Femur (tissue), 1 donor: ENCODE results near the gene TCF3.

ENCODE experiments used
- DNase-seq: peaks from one replicate; pipeline ENCODE4 v3.0.0-alpha.2; 2017

TCF3 gene

DNA sequence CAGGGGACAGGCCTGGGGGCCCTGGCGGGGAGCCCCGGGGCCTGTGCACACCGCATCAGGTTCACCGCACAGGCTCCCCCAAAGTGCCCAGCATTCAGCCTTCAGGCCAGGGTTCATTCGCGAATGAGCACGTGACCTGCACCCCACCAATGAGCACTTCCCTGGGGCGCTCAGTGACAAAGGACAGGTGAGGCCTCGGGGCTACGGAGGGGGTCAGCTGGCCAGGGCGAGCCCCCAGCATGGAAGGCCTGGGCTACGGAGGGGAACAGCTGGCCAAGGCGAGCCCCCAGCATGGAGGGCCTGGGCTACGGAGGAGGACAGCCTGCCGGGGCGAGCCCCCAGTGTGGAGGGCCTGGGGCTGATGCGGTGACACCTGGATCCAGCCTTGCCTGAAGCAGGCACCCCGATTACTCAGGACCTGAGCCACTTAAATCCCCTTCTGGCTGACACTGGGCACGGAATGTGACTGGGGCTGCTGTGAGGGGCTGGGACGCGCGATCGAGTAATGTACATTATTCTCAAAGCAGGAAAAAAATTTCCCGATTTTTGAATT, 23.1 kb downstream of the TCF3 start:
- DNase-seq: no peak

DNA sequence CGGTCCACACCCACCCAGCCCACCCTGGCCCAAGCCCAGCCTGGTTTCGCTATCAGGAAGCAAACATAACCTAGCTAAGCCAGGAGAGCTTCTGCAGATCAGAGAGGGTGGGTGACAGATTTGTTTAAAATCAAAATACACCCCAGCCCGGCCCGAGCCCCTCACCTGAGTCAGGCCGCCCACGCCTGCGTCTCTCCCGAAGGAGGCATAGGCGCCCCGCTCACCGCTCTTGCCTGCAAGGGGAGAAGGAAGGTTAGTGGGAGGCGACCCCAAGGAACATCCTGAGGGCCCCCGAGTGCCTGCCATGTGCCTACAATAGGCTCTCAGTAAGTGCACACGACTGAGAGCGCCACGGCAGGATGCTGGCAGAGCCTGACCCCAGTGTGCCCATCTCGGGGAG, 25.2 kb downstream of the TCF3 start:
- DNase-seq: no peak

DNA sequence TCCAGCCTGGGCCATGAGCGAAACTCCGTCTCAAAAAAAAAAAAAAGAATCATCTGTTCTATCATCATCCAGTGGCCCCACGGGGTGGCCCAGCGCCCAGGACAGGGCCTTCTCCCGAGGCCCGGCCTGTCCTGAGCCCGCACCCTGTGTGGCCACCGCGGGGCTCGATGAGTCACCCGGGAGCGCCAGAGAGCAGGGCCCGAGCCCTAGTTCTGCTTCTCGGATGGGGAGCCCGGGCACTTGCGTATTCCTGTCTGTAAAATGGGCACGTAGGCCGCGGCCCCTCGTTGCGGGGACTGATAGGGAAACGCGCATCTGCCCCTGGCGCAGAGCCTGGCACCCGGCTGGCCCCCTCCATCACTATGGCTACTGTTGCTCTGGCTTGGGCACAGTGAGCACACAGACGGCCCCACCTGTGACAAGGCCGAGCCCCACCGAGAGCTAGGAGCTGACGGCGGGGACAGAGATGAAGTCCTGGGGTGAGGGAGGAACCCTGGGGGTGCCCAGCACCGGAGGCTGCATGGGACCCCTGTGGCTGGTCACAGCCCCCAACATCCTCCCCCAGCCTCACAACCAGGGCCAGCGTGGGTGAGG, 25.9 kb downstream of the TCF3 start:
- no peak for DNase-seq

DNA sequence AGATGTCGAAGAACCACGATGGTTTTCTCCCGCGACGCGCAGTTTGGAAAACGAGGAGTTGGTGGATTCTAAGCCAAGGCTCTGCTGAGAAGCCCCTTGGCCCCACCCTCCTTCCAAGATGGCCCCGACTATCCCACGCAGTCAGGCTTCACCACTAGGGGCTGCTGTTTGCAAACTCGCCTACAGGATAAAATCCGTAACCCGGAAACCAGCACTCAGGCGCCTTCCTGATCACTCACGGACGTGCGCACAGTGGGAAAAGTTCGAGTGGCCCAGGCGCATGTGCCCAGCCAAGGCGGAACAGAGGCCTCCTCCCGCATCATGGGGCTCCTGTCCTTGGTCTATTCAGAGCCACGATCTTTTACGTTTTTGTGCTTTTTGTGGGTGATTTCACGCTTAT, 28.0 kb downstream of the TCF3 start:
- peak; percentile 70 for DNase-seq

DNA sequence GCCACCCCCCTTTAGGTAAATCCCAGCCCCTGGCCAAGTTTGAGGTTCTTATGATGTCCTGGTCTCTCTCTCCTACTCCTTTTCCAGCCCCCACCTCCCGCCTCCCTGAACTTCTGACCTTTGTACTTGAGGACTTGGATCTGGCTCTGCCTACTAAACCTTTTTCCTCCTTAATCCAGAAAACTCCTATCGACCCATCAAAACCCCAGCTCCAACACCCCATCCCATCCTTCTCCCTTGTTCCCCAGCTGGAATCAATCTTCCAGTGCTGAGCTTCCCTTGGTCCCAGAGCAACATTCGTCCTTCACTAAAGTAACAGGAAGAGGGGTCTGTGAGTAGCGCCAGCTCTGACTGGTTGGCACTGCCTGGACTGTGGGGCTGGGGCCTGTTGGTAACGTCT, 29.9 kb downstream of the TCF3 start:
- no peak for DNase-seq

DNA sequence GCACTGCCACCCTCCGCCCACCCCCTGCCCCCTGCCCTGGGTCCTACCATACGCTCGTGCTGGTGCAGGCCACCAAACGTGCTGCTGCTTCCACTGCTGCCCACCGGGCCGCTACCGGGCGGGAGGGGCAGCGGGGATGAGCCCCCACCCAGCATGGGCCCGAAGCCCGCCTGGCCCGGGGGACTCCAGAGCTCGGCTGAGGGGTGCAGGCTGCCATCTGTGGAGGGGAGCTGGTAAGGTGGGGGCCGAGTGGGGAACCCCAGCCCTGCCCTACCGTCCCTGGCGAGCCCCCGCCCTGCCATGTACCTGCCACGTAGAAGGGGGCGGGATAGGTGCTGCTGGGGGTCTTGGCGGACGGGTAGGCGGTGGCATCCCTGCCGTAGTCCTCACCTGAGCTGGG, 30.4 kb downstream of the TCF3 start:
- no peak for DNase-seq

DNA sequence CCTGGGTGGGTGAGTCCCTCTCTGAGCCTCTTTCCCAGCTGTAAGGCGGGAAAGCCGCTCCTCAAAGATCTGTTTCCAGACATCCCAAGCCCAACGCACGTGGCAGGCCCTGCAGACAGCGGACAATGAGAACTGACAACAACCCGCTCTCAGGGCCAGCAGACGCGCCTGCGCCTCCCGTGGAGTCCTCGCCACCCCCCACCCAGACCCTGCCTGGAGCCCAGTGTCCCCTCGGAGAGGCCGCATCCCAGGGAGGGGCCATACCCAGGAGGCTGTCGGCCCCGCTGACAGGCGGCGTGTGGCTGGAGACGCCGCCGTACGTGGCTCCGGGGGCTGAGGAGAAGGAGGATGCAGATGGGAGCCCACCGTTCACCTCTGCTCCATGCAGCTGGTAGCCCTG, 30.8 kb downstream of the TCF3 start:
- no peak for DNase-seq

DNA sequence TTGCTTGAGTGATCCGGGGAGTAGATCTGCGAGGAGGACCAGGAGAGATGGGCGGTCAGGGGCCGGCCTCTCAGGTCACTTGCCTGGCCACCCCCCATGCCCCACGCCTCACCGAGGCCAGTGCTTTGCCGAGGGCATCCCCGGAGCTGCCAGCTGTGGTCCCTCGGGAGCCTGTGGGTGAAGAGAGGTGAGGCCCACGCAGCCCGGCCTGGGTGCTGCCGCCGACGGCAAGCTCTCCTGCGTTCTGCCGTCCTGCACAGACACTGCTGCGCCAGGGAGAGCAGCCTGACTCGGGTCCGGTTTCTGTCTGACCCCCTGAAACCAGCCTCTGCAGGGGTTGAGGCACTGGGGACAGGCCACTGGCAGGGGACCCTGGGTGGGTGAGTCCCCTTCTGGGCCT, 31.4 kb downstream of the TCF3 start:
- no peak for DNase-seq

DNA sequence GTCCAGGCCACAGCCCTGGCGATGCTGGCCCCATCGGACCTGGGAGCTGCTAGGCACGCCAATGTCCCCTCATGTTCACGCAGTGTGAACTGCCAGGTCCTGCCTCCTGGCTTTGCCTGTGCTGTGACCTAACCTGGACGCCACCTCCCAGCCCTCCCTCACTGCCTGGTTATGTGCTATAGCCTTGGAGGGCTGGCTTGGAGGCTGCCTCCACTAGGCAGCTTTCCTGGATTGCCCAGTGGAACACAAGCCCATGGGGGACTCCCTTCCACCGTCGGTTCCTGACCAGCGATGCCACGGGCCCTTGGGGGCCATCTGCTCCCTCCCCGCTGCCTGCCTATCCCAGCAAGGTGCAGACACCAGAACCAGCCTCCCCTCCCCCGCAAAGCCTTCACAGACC, 31.9 kb downstream of the TCF3 start:
- DNase-seq: no peak

DNA sequence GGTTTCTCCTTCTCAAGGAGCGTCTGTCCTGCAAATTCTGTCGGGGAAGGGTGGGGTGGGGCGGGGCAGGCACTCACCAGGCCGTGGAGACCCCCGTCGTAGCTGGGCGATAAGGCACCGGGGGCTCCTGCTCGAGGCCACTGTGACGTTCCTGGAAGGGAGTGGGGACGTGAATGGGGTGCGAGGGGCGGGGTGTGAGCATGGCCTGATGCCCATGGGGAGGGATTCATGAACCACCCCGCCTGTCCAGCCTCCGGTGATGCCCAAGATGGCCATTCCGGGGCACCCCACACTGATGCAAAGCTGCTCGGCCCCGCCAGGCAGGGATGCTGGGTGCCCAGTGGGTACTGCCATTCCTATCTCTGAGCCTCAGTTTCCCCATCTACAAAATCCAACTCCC, 32.7 kb downstream of the TCF3 start:
- no peak for DNase-seq

DNA sequence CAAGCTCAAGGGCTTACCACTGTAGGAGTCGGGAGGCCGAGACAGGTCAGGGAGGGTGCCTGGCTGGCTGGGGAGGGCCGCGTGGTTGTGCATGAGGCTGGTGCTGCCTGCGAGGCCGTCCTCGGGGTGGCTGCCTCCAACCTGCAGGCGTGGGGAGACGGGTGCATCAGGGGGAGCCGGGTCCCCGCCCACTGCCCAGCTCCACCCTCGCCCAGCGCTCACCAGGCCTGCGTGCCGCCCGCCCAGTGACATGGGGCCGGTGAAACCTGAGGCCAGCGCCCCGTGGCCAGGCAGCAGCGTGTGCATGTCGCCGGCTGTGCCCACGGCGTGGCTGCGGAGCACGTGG, 33.3 kb downstream of the TCF3 start:
- no peak for DNase-seq

DNA sequence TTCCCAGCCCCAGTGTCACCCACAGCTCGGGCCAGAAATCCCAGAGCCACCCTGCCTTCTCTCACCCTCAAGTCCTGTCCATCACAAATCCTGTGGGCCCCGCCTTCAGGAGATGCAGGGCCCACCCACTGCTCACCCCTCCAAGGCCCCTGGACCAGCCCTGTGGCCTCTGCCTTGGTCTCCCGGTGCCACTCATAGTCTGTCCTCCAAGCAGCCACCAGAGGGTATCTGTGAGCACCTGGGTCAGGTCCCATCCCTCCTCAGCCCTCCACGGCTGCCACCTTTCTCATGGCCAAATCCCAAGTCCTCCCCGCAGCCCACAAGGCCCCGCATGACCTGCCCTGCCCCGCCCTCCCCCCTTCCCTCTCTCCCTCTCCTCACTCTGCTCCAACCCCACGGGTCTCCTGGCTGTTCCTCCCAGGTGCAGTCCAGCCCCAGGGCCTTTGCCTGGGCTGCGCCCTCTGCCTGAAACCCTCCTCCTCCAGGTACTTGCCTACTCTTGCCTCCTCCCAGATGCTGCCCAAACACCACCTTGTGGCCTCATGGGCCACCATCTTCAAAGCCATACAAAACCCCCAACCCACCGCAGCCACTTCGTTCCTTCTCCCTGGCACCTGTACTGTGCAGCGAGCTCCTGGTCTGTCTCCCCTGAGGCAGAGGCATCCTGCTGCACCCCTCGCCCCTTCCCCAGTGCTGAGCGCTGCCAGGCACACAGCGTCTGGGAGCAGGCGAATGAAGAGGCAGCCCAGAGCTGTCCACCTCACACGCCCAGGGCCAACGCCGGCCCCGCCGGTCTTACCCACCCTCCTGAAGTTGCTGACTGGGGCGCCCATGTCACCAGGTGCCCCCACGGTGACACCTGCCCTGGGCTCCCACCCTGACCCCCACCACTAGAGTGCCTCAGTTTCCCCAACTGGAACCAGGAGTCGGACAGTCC, 34.0 kb downstream of the TCF3 start:
- DNase-seq: no peak

DNA sequence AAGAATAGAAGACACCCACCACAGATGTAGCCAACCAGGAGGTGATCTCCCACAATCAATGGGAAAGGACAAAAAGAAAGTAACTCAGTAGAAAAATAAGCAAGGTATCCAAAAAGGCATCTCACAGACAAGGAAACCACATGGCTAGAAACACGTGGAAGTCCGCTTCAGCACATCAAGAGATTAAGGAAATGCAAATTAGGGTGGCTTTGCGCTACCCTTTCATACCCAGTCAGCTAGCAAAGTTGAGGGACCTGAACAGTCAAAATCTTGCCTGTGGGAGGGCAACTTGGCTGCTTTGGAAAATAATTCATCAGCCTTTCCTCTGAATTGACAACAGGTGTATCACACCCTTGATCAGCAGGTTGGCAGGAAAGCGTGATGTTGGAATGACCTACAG, 35.5 kb downstream of the TCF3 start:
- no peak for DNase-seq

DNA sequence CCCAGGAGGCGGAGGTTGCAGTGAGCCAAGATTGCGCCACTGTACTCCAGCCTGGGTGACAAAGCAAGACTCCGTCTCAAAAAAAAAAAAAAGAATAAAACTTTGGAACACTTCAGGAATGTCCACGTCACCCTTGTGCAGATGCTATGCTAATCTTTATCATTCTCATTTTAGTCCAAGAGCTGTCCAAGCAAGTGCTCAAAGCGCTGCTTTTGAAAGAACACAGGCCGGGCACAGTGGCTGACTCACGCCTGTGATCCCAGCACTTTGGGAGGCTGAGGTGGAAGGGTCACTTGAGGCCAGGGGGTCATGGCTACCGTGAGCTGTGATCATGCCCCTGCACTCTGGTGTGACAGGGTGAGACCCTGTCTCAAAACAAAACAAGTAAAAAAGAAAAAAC, 36.0 kb downstream of the TCF3 start:
- DNase-seq: no peak

DNA sequence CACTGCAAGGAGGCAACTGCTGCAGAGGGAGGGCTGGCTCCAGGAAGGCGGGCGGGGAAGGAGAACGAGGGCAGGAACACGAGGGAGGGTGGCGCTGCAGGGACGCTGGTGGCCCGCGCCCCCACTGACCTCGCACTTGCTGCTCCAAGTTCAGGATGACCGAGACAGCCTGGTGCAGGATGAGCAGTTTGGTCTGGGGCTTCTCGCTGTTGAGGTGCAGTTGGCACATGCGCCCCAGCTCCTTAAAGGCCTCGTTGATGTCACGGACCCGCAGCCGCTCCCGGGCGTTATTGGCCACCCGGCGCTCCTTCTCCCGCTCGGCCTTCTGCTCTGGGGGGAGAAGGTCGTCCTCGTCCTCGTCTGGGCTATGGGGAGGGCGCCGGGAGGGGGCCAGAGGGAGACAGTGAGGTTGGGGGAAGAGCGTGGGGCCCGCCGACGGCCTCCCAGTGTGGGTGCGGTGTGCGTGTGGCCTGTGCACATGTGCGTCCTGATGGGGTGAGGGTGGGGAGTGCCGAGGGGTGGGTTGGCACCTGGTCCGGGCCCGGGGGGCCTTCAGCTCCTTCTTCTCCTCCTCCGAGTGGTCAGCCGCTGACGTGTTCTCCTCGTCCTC, 37.2 kb downstream of the TCF3 start:
- DNase-seq: no peak

DNA sequence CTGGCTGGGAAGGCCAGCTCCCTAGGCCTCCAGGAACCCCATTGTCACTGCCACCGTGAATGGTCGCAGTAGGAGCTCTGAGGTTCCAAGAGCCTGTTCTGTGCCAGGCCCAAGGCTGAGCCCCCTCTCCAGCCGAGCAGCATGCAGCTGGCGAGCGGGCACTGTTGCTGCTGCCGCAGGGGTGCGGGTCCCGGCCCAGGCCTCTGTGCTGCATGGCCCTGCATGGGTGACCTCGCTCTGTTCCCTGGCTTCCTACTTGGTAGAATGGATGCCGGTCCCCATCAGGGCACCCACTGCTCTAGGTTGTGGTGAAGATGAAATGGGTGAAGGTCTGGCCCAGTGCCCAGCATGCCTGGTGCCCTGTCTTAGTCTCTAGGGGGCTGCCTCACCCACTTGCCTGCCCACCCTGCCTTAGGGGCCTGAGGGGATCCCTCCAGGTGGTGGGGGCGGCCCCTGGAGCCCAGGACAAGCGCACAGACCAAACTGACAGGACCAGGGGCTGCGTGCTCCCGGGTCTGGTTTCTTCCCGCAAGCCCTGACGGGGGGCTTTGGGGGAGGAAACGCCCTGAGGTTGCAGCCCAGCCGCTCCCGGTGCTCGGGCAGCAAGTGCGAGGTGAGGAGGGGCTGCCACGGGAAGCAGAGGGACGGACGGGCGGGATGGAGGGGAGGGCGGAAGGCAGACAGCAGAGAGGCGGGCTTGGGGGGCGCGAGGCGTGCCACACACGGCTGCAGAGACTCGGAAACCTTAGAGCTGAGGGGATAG, 38.4 kb downstream of the TCF3 start:
- DNase-seq: no peak

DNA sequence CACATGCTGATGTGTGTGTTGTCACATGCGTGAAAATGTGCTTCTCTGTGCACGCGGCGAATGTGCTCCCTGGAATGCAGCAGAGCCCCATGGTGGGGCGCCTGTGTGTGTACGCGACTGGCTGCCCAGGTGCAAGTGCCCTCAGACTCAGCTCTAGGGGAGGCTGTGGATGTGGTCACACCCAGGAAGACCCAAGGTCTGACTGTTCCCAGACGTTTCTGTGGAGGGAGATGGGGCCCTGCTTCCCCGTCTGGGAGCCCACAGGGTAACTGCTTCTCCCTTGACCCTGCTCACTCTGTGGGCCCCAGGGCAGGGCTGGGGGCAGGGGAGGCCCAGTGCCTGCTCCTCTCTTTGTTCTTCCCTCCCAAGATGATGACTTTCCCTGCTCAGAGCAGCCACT, 39.3 kb downstream of the TCF3 start:
- no peak for DNase-seq

DNA sequence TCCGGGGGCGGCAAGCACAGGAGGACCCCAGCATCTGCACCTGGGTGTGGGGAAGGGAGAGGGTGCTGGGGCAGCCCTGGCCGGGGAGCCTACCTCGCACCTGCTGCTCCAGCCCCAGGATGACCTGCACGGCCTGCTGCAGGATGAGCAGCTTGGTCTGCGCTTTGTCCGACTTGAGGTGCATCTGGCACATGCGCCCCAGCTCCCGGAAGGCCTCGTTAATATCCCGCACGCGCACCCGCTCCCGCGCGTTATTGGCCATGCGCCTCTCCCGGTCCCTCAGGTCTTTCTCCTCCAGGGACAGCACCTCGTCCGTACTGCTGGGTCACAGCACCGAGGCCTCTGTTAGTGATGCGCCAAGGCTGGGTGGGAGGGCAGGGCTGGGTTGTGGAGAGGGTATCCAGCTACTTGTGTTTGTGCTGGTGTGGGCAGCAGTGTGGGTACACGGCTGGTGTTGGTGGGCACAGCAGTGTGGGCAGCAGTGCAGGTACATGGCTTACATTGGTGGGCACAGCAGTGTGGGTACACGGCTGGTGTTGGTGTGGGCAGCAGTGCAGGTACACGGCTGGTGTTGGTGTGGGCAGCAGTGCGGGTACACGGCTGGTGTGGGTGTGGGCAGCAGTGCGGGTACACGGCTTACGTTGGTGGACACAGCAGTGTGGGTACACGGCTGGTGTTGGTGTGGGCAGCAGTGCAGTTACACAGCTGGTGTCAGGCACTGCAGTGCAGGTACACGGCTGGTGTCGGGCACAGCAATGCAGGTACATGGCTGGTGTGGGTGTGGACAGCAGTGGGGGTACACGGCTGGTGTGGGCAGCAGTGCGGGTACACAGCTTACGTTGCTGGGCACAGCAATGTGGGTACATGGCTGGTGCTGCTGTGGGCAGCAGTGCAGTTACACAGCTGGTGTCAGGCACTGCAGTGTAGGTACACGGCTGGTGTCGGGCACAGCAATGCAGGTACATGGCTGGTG, 40.0 kb downstream of the TCF3 start:
- no peak for DNase-seq

DNA sequence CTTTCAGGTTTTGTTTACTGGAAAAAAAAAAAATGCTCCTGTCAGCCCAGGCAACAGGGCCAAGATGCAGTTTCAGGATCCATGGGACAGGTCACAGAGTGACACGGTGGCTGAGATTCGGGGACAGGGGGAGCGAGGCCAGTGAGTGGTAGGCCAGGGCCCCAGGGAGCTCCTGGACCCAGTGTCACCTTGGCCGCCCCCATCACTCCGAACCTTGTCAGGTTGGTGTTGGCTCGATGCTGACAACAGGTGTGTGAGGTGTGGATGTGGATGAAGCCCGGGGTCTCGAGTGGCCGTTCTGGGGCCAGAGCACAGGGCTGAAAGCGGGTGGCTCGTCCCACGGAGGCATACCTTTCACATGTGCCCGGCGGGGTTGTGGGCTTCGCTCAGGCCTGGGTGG, 41.1 kb downstream of the TCF3 start:
- DNase-seq: no peak

DNA sequence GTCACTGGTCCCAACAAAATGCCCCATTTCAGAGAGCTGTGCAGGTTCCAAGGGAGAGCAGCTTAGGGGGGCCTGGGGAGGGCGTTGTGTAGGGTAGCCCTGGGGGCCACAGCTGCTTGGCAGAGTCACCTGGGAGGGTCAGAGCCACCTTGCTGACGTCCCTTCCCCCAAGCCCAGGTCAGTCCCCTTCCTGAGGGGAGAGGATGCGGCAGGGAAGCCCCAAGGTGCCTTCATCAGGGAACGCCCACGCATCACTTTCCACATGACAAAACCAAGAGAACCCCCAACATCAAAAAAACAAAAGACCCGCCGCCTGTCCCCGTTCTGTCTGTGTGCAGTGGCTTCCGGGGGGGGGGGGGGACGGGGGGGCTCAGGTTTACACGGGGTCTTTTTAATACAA, 41.8 kb downstream of the TCF3 start:
- no peak for DNase-seq

DNA sequence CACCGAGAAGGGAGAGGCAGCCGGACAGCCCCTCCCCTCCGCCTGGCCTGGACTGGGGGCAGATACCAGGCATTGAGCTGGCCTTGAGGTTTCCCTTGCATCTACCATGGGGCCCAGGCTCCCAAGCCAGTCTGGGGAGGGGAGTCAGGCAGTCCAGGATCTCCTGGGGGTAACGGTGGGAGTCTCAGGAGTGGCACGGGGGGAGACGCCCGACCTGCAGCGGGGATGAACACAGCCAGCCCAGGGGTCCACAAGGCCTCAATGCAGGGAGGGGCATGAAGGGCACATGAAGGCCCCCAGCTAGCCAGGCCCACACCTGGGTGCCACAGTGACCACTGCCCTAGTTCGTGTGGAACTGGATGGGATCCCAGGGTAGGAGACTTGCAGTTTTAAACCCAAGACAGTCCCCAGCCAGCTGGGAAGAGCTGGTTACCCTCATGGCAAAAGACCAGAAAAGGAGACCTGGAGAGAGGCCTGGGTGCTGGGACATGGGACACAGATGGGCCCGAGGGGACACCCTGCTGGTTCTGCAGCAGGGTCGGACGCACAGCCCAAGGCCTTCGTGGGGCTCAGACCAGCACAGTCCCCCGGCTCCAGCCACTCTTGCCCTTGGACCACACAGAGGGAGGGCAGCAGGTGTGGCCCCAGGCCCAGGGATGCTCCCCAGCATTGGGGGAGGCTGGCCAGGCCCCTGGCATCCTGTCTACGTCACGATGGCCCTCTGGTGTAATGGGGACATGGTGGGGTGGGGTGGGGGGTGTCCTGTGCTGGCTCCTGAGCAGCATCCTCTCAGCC, 42.5 kb downstream of the TCF3 start:
- DNase-seq: no peak
